ENCODE measurements around the gene PREB. TPM values are rescaled to one million over a fixed set of nuclear protein-coding genes. Genes with fewer than 3 reads are reported as not detected.

Gene PREB
- total RNA-seq, 1 experiment from 2014 or later = 84.5 TPM

Other genes starting within 250 kb of the PREB start
- 0.42 and 1.6 TPM in 2 replicates for gene MAPRE3, start 164.0 kb downstream of the PREB start, total RNA-seq (2014; rRNA removed; shearing (Covaris generic))
- 46.5 and 46.6 TPM in 2 replicates for gene TMEM214, start 101.7 kb downstream of the PREB start, total RNA-seq (2014; rRNA removed; shearing (Covaris generic))
- gene AGBL5, start 83.0 kb downstream of the PREB start, total RNA-seq (2014; rRNA removed; shearing (Covaris generic)) = 45.4 and 46.7 TPM in 2 replicates
- 197 and 228 TPM in 2 replicates for gene OST4, start 63.0 kb downstream of the PREB start, total RNA-seq (2014; rRNA removed; shearing (Covaris generic))
- 5.1 and 5.8 TPM in 2 replicates for gene EMILIN1, start 56.0 kb downstream of the PREB start, total RNA-seq (2014; rRNA removed; shearing (Covaris generic))
- gene KHK, start 47.9 kb downstream of the PREB start, total RNA-seq (2014; rRNA removed; shearing (Covaris generic)) = 3.3 and 5.3 TPM in 2 replicates
- gene CGREF1, start 15.5 kb downstream of the PREB start, total RNA-seq (2014; rRNA removed; shearing (Covaris generic)) = 1.0 and 1.6 TPM in 2 replicates
- 0.55 TPM in 1 of 2 replicates, not detected in the other for gene ABHD1, start 10.8 kb downstream of the PREB start, total RNA-seq (2014; rRNA removed; shearing (Covaris generic))
- not detected in 2 replicates for gene PRR30, start 4.8 kb upstream of the PREB start, total RNA-seq (2014; rRNA removed; shearing (Covaris generic))
- gene TCF23, start 14.4 kb upstream of the PREB start, total RNA-seq (2014; rRNA removed; shearing (Covaris generic)) = not detected in 2 replicates
- gene ATRAID, start 77.4 kb upstream of the PREB start, total RNA-seq (2014; rRNA removed; shearing (Covaris generic)) = 182 and 203 TPM in 2 replicates
- gene SLC5A6, start 77.6 kb upstream of the PREB start, total RNA-seq (2014; rRNA removed; shearing (Covaris generic)) = 76.2 and 120 TPM in 2 replicates
- 73.7 and 84.2 TPM in 2 replicates for gene CAD, start 82.7 kb upstream of the PREB start, total RNA-seq (2014; rRNA removed; shearing (Covaris generic))
- gene SLC30A3, start 128.4 kb upstream of the PREB start, total RNA-seq (2014; rRNA removed; shearing (Covaris generic)) = 0.89 and 1.4 TPM in 2 replicates
- gene DNAJC5G, start 140.8 kb upstream of the PREB start, total RNA-seq (2014; rRNA removed; shearing (Covaris generic)) = not detected in 2 replicates
- gene TRIM54, start 147.8 kb upstream of the PREB start, total RNA-seq (2014; rRNA removed; shearing (Covaris generic)) = 3.4 and 5.5 TPM in 2 replicates
- 0.66 TPM in 1 of 2 replicates, not detected in the other for gene UCN, start 173.8 kb upstream of the PREB start, total RNA-seq (2014; rRNA removed; shearing (Covaris generic))
- gene MPV17, start 188.5 kb upstream of the PREB start, total RNA-seq (2014; rRNA removed; shearing (Covaris generic)) = 53.8 and 60.8 TPM in 2 replicates
- 147 and 152 TPM in 2 replicates for gene GTF3C2, start 222.1 kb upstream of the PREB start, total RNA-seq (2014; rRNA removed; shearing (Covaris generic))
- gene EIF2B4, start 235.7 kb upstream of the PREB start, total RNA-seq (2014; rRNA removed; shearing (Covaris generic)) = 31.6 and 33.1 TPM in 2 replicates
- gene SNX17, start 236.0 kb upstream of the PREB start, total RNA-seq (2014; rRNA removed; shearing (Covaris generic)) = 110 and 129 TPM in 2 replicates
- gene ZNF513, start 246.1 kb upstream of the PREB start, total RNA-seq (2014; rRNA removed; shearing (Covaris generic)) = 11.8 and 19.2 TPM in 2 replicates

All from H7 (cell line).